Gastrocnemius medialis (tissue), 4 donors: ENCODE measurements around the gene EYA4.

Source experiments
- POLR2A ChIP-seq, 2 donors: fragments of 450-650 bp; IDR thresholded peaks; one replicate each; pipeline ENCODE4 v1.6.1; 2017; ENCODE audit warnings: antibody characterized with exemption in 2 of 2, mild to moderate bottlenecking in 2 of 2, moderate library complexity in 2 of 2
- TF ChIP-seq, protein P1 (sequence below), 5 experiments: fragments of 450-650 bp in 3 of 5; fragments of 200-600 bp in 2 of 5; sonication (generic) in 2 of 5; IDR thresholded peaks in 4 of 5; conservative IDR thresholded peaks in 1 of 5; 1 replicate in 4 of 5; 2 replicates in 1 of 5; pipeline ENCODE4 v1.5.1; 2016 to 2019; ENCODE audit warnings: antibody characterized with exemption in 5 of 5, mild to moderate bottlenecking in 3 of 5, moderate library complexity in 3 of 5

DNA sequence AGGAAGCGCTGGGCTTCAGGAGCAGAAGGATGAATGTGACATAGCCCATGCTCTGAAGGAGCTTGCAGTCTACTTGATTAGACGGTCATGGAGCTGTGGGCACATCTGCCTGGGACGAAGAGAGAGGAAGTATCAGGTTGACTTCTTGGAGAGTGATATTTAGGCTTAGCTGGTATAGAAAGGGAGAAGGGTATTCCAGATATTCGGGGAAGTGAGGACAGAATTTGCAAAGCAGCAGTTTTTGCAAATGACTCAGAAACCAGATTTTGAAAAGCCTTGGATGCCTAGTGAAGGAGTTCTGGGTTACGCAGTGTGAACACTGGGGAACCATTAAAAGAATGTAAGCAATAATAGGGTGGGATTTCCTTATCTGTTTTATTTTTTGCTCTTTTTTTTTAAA, 60.7 kb downstream of the EYA4 start:
- TF ChIP-seq, protein P1, sequence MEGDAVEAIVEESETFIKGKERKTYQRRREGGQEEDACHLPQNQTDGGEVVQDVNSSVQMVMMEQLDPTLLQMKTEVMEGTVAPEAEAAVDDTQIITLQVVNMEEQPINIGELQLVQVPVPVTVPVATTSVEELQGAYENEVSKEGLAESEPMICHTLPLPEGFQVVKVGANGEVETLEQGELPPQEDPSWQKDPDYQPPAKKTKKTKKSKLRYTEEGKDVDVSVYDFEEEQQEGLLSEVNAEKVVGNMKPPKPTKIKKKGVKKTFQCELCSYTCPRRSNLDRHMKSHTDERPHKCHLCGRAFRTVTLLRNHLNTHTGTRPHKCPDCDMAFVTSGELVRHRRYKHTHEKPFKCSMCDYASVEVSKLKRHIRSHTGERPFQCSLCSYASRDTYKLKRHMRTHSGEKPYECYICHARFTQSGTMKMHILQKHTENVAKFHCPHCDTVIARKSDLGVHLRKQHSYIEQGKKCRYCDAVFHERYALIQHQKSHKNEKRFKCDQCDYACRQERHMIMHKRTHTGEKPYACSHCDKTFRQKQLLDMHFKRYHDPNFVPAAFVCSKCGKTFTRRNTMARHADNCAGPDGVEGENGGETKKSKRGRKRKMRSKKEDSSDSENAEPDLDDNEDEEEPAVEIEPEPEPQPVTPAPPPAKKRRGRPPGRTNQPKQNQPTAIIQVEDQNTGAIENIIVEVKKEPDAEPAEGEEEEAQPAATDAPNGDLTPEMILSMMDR (IDR thresholded peaks at IDR 0.05 in 4 of 5, conservative IDR thresholded peaks at IDR 0.05 in 1 of 5) = no peak
- no peak for TF ChIP-seq POLR2A (IDR thresholded peaks at IDR 0.05)
